Testis (tissue), 2 donors: ENCODE data around the gene CACNB2.

ENCODE experiments used
- CTCF ChIP-seq, 3 experiments: fragments of 450-650 bp in 2 of 3; fragments of 200-600 bp in 1 of 3; sonication (generic) in 1 of 3; IDR thresholded peaks; one replicate each; pipeline ENCODE4 v1.5.1; 2016 to 2019; ENCODE audit warnings: antibody characterized with exemption in 3 of 3, mild to moderate bottlenecking in 2 of 3, moderate library complexity in 1 of 3
- POLR2A ChIP-seq: fragments of 450-650 bp; IDR thresholded peaks from one replicate; pipeline ENCODE4 v1.6.1; 2017; ENCODE audit warnings: antibody characterized with exemption, mild to moderate bottlenecking, moderate library complexity

GRCh38 chr10:18368682-18369081 is 228.5 kb downstream of the CACNB2 start:
- no peak for TF ChIP-seq CTCF (IDR thresholded peaks at IDR 0.05)
- no peak for TF ChIP-seq POLR2A
